Skin of body (tissue), 2 donors: ENCODE measurements around the gene TBCK. TPM values are rescaled to one million over a fixed set of nuclear protein-coding genes. Genes with fewer than 3 reads are reported as not detected.

Experiments used
- DNase-seq: peaks from one replicate; lab custom pipeline; 2025; lab: John Stamatoyannopoulos, UW
- total RNA-seq: library from RNA; depleted of rRNA; stranded (reverse); fragments of >200 nt; gene quantifications from one replicate; pipeline ENCODE4 v1.2.3, GENCODE V29; 2014

TBCK gene
- total RNA-seq, 1 donor from 2014 or later = 56.3 TPM

- DNase-seq = no peak
These were observed 321.9 kb downstream of the TBCK start for GRCh38 chr4:105994061-105994460.

DNA sequence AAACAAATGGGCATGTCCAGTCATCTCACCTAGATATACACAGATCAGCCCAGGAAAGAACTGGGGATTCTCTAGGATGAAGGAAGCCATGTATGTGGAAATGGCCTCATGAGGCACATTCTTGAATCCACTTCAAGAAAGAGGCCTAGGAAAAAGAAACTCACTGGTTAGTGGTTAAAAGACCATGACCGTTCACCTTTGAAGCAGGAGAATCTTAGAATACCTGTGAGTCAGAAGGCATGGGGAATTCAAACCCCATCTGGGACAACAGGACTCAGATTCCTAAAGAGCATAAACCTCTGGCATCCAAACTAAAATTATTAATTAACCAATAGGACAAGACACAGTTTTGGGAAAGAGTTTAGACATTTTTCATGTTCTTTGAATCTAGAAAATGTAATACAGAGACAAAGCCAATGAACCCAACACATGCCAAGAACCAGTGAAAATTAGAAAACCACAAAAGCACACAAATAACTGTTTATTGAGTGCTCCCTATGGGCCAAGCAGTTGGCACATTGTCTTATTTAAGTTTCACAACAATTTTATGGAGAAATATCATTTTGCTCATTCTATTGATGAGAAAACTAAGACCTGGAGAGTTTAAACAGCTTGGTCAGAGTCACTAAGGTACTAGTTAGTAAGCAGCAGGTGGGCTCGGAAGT, 323.2 kb downstream of the TBCK start:
- no peak for DNase-seq

DNA sequence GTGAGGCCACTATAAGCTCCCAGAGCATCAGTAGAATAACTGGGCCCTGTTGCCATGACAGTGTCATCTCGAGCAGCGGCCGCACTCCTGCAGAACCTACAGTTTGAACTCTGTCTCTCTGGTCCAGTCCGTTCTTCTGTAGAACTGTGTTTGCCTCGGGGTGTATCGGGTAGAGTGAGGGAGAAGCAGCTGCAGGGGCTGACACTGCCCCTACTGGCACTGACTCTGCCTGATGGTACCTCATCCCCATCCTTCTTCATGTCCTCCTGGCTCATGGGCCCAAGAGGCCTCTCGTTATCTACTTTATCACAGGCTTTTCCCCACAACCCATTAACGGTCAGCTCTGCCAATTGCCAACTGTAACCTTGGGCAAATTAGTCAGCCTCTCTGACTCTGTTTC, 324.3 kb downstream of the TBCK start:
- DNase-seq = no peak

Other genes starting within 250 kb of the TBCK start
- gene AIMP1, start 341 bp upstream of the TBCK start, total RNA-seq = 24.4 TPM
- gene GIMD1, start 52.6 kb upstream of the TBCK start, total RNA-seq = not detected